SK-N-MC (cell line): ENCODE results near the gene ARHGEF6.

Source experiments
- EZH2 ChIP-seq: fragments of 200-600 bp; sonication (generic); IDR thresholded peaks from one replicate; pipeline ENCODE4 v1.6.1; 2017; ENCODE audit warnings: antibody characterized with exemption
- FOXP2 ChIP-seq: optimal IDR thresholded peaks from 2 replicates; pipeline ENCODE3; 2011; ENCODE audit warnings: mild to moderate bottlenecking, moderate library complexity; ENCODE audit not compliant: insufficient read depth; ENCODE audit errors: extremely low read length, control extremely low read depth
- POLR2AphosphoS5 ChIP-seq: IDR thresholded peaks from 2 replicates; pipeline ENCODE4 v1.6.1; 2012; ENCODE audit warnings: mild to moderate bottlenecking, low read depth, low read length, borderline replicate concordance

DNA sequence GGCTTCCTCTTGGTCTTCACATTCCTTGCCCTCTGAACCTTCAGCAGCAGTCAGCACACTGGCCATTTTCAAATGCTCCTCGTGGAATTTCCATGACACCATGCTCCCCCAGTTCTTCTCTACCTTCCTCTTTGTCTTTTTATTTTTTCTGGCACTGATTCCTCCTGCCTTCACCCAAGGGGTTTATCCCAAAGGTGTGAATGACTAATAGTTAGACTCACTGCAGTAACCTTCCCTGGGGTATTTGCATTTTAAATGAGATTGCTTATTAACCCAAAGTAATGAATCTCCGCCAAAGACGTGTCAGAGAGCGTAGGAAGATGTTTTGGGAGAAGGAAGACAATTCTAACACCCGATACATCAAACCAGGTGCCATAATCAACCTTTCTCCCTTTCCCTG lies 96.6 kb downstream of the ARHGEF6 start:
- TF ChIP-seq EZH2 = no peak
- no peak for TF ChIP-seq FOXP2
- no peak for TF ChIP-seq POLR2AphosphoS5
